ENCODE measurements around the gene TNFRSF1A. TPM values are rescaled to one million over a fixed set of nuclear protein-coding genes. Genes with fewer than 3 reads are reported as not detected.
A peak's percentile ranks its signal among the peaks of the same experiment; 100 is the strongest.

Gene TNFRSF1A
- total and polyA plus RNA-seq, 12 donors = 29.4 to 100 (median 39.2) TPM

DNA sequence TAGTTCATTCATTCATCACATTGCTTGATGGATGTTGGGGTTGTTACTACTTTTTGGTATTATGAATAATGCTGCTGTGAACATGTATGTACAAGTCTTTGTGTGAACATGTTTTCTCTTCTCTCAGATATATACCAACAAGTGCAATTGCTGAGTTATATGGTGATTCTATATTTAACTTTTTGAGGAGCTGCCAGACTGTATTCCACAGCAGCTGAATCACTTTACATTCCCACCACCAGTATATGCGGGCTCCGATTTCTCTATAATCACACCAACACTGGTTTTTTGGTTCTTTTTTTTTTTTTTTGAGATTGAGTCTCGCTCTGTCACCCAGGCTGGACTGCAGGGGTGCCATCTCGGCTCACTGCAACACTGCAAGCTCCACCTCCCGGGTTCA lies 53.6 kb downstream of the TNFRSF1A start:
- TF ChIP-seq, protein P1, sequence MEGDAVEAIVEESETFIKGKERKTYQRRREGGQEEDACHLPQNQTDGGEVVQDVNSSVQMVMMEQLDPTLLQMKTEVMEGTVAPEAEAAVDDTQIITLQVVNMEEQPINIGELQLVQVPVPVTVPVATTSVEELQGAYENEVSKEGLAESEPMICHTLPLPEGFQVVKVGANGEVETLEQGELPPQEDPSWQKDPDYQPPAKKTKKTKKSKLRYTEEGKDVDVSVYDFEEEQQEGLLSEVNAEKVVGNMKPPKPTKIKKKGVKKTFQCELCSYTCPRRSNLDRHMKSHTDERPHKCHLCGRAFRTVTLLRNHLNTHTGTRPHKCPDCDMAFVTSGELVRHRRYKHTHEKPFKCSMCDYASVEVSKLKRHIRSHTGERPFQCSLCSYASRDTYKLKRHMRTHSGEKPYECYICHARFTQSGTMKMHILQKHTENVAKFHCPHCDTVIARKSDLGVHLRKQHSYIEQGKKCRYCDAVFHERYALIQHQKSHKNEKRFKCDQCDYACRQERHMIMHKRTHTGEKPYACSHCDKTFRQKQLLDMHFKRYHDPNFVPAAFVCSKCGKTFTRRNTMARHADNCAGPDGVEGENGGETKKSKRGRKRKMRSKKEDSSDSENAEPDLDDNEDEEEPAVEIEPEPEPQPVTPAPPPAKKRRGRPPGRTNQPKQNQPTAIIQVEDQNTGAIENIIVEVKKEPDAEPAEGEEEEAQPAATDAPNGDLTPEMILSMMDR (IDR thresholded peaks at IDR 0.05) = no peak
- H3K36me3 ChIP-seq = no peaks in the 10 kb centered on the region
- ATAC-seq = no peak
- no peaks in the 10 kb centered on the region for H3K9me3 ChIP-seq
- intact Hi-C loops (cut with DNase I) = loop anchor here in 5 of 10 donors (5.0 to 10.0 kb wide), 2 partner anchors 301 to 303 kb away; no protein-coding TSS in a partner anchor
- H3K4me1 ChIP-seq = peaks cover 0 to 9% (median 0%) of the 10 kb centered on the region in 9 donors
- peaks cover 0 to 4% (median 0%) of the 10 kb centered on the region in 7 donors for H3K27me3 ChIP-seq
- no peak overlapping the region for H3K27ac ChIP-seq
- no peak for DNase-seq
- H3K4me3 ChIP-seq = no peak overlapping the region
- 72 to 75% methylated on average over 4 to 5 of the region's 5 CpGs for whole genome bisulfite sequencing, 2 donors

- Histone ChIP-seq H3K9me3 (no peaks in the 10 kb centered on the region), H3K27ac (no peak overlapping the region), H3K27me3 (peaks cover 0 to 4% (median 0%) of the 10 kb centered on the region in 7 donors), H3K36me3 (no peaks in the 10 kb centered on the region), H3K4me3 (no peak overlapping the region), H3K4me1 (peaks cover 0 to 9% (median 0%) of the 10 kb centered on the region in 9 donors)
- 63 to 75% methylated on average over 1 of the region's 1 CpG for WGBS, 2 donors
- no peak for DNase-seq
- TF ChIP-seq, protein P1 (IDR thresholded peaks at IDR 0.05) = no peak
- intact Hi-C loops (cut with DNase I) = loop anchor here in 8 of 10 donors (1.0 to 10.0 kb wide), 5 partner anchors 222 to 301 kb away; no protein-coding TSS in a partner anchor
- ATAC-seq = no peak
These were observed 56.2 kb downstream of the TNFRSF1A start for GRCh38 chr12:6285532-6286306.

DNA sequence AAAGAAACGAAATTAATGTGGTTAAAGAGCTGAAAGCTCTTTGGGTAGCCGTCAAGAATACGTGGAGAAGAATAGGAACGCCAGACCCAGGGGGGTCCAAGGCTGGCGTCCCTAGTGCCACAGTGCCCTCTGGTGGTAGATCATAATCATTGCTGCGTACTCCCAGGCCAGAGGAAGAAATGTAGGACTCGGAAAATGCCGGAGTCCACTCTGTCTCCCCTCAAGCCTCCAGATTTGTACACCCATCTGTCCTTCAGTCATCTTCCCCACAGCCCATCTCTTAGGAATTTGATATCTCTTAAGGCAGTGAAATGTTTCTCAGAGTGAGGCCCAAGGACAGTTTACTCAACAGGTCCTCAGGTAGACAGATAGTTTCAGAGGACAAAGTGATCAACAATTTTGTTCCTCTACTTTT lies 56.8 kb downstream of the TNFRSF1A start:
- peak; percentile 68 to 91 (median 88) for ATAC-seq
- intact Hi-C loops (cut with DNase I) = loop anchor here in 8 of 10 donors (1.0 to 10.0 kb wide), 5 partner anchors 222 to 300 kb away; no protein-coding TSS in a partner anchor
- no peaks in the 10 kb centered on the region for H3K9me3 ChIP-seq

GRCh38 chr12:6284273-6284672 lies 57.6 kb downstream of the TNFRSF1A start:
- Histone ChIP-seq H3K36me3 (no peaks in the 10 kb centered on the region), H3K4me1 (peaks cover 1 to 22% (median 10%) of the 10 kb centered on the region in 9 donors), H3K9me3 (no peaks in the 10 kb centered on the region), H3K27me3 (peaks cover 0 to 11% (median 0%) of the 10 kb centered on the region in 7 donors), H3K27ac (no peak overlapping the region), H3K4me3 (no peak overlapping the region)
- ATAC-seq = no peak
- 88 to 89% methylated on average over 12 of the region's 12 CpGs for WGBS, 2 donors
- DNase-seq = no peak
- TF ChIP-seq, protein P1 (IDR thresholded peaks at IDR 0.05) = no peak
- intact Hi-C loops (cut with DNase I) = loop anchor here in 9 of 10 donors (2.0 to 10.0 kb wide), 6 partner anchors 217 to 299 kb away; no protein-coding TSS in a partner anchor

More for the DNA sequence above, 56.8 kb downstream of the TNFRSF1A start:
- Histone ChIP-seq H3K4me1 (peaks cover 0 to 14% (median 3%) of the 10 kb centered on the region in 9 donors), H3K27ac (no peak overlapping the region), H3K27me3 (peaks cover 0 to 4% (median 0%) of the 10 kb centered on the region in 7 donors), H3K36me3 (no peaks in the 10 kb centered on the region), H3K4me3 (no peak overlapping the region)
- WGBS, 2 donors = 1 to 2% methylated on average over 8 of the region's 8 CpGs
- DNase-seq = peak; percentile 47 to 74
- TF ChIP-seq, protein P1 (IDR thresholded peaks at IDR 0.05) = peak; percentile 89 to 98 (median 95)

Measured in heart right ventricle (tissue), 16 donors.